ENCODE measurements around the gene TLE7. TPM values are rescaled to one million over a fixed set of nuclear protein-coding genes. Genes with fewer than 3 reads are reported as not detected.
A peak's percentile ranks its signal among the peaks of the same experiment; 100 is the strongest.

TLE7 gene
- total and polyA plus RNA-seq, 2 experiments from 2014 or later: 0.44 to 2.5 TPM

DNA sequence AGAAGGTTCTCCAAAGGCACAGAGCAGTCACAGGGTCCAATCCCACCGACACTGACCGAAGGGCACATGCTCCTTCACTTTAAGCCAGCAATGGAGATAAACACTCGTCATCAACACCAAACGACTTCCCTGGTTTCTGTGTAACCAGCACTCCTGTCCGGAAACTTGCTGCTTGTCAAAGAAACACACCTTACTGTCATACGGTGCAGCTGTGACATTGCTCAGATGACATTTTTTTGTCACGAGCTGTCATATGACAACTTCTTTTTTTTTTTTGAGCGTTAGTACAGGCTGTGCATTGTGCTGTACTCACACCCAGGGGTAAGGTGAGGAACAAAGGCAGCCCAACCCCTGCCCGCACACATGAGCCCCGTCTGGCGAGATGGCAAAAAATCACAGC, 39.2 kb downstream of the TLE7 start:
- H3K27me3 ChIP-seq (ENCODE audit: insufficient read depth): no peaks in the 10 kb centered on the region
- H2AFZ ChIP-seq: peak overlapping the region; percentile 78; the same call in 1 of the 2 replicates
- no peak overlapping the region for H3K27ac ChIP-seq (ENCODE audit: low read depth)
- no peak for TF ChIP-seq JUNB (IDR thresholded peaks at IDR 0.05; ENCODE audit: unreplicated experiment)
- TF ChIP-seq STAT1 (IDR thresholded peaks at IDR 0.05; ENCODE audit: unreplicated experiment): no peak
- TF ChIP-seq ZNF114 (CRISPR knock-in tag; IDR thresholded peaks at IDR 0.05): no peak
- no peak for TF ChIP-seq EZH2phosphoT487 (IDR thresholded peaks at IDR 0.05; ENCODE audit: unreplicated experiment)
- TF ChIP-seq EZH2 (IDR thresholded peaks at IDR 0.05; ENCODE audit: low read depth, unreplicated experiment): no peak
- TF ChIP-seq, protein P1, sequence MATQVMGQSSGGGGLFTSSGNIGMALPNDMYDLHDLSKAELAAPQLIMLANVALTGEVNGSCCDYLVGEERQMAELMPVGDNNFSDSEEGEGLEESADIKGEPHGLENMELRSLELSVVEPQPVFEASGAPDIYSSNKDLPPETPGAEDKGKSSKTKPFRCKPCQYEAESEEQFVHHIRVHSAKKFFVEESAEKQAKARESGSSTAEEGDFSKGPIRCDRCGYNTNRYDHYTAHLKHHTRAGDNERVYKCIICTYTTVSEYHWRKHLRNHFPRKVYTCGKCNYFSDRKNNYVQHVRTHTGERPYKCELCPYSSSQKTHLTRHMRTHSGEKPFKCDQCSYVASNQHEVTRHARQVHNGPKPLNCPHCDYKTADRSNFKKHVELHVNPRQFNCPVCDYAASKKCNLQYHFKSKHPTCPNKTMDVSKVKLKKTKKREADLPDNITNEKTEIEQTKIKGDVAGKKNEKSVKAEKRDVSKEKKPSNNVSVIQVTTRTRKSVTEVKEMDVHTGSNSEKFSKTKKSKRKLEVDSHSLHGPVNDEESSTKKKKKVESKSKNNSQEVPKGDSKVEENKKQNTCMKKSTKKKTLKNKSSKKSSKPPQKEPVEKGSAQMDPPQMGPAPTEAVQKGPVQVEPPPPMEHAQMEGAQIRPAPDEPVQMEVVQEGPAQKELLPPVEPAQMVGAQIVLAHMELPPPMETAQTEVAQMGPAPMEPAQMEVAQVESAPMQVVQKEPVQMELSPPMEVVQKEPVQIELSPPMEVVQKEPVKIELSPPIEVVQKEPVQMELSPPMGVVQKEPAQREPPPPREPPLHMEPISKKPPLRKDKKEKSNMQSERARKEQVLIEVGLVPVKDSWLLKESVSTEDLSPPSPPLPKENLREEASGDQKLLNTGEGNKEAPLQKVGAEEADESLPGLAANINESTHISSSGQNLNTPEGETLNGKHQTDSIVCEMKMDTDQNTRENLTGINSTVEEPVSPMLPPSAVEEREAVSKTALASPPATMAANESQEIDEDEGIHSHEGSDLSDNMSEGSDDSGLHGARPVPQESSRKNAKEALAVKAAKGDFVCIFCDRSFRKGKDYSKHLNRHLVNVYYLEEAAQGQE (IDR thresholded peaks at IDR 0.05; ENCODE audit: unreplicated experiment): no peak
- TF ChIP-seq, protein P2, sequence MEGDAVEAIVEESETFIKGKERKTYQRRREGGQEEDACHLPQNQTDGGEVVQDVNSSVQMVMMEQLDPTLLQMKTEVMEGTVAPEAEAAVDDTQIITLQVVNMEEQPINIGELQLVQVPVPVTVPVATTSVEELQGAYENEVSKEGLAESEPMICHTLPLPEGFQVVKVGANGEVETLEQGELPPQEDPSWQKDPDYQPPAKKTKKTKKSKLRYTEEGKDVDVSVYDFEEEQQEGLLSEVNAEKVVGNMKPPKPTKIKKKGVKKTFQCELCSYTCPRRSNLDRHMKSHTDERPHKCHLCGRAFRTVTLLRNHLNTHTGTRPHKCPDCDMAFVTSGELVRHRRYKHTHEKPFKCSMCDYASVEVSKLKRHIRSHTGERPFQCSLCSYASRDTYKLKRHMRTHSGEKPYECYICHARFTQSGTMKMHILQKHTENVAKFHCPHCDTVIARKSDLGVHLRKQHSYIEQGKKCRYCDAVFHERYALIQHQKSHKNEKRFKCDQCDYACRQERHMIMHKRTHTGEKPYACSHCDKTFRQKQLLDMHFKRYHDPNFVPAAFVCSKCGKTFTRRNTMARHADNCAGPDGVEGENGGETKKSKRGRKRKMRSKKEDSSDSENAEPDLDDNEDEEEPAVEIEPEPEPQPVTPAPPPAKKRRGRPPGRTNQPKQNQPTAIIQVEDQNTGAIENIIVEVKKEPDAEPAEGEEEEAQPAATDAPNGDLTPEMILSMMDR (conservative IDR thresholded peaks at IDR 0.05; ENCODE audit: low read depth in 2 of 2): no peak
- no peak for TF ChIP-seq CREB1 (CRISPR knock-in tag; IDR thresholded peaks at IDR 0.05; ENCODE audit: low read depth)
- no peak for TF ChIP-seq NANOG (IDR thresholded peaks at IDR 0.05; ENCODE audit: borderline replicate concordance)
- TF ChIP-seq, protein P3, sequence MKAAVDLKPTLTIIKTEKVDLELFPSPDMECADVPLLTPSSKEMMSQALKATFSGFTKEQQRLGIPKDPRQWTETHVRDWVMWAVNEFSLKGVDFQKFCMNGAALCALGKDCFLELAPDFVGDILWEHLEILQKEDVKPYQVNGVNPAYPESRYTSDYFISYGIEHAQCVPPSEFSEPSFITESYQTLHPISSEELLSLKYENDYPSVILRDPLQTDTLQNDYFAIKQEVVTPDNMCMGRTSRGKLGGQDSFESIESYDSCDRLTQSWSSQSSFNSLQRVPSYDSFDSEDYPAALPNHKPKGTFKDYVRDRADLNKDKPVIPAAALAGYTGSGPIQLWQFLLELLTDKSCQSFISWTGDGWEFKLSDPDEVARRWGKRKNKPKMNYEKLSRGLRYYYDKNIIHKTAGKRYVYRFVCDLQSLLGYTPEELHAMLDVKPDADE (IDR thresholded peaks at IDR 0.05): no peak
- TF ChIP-seq, protein P4, sequence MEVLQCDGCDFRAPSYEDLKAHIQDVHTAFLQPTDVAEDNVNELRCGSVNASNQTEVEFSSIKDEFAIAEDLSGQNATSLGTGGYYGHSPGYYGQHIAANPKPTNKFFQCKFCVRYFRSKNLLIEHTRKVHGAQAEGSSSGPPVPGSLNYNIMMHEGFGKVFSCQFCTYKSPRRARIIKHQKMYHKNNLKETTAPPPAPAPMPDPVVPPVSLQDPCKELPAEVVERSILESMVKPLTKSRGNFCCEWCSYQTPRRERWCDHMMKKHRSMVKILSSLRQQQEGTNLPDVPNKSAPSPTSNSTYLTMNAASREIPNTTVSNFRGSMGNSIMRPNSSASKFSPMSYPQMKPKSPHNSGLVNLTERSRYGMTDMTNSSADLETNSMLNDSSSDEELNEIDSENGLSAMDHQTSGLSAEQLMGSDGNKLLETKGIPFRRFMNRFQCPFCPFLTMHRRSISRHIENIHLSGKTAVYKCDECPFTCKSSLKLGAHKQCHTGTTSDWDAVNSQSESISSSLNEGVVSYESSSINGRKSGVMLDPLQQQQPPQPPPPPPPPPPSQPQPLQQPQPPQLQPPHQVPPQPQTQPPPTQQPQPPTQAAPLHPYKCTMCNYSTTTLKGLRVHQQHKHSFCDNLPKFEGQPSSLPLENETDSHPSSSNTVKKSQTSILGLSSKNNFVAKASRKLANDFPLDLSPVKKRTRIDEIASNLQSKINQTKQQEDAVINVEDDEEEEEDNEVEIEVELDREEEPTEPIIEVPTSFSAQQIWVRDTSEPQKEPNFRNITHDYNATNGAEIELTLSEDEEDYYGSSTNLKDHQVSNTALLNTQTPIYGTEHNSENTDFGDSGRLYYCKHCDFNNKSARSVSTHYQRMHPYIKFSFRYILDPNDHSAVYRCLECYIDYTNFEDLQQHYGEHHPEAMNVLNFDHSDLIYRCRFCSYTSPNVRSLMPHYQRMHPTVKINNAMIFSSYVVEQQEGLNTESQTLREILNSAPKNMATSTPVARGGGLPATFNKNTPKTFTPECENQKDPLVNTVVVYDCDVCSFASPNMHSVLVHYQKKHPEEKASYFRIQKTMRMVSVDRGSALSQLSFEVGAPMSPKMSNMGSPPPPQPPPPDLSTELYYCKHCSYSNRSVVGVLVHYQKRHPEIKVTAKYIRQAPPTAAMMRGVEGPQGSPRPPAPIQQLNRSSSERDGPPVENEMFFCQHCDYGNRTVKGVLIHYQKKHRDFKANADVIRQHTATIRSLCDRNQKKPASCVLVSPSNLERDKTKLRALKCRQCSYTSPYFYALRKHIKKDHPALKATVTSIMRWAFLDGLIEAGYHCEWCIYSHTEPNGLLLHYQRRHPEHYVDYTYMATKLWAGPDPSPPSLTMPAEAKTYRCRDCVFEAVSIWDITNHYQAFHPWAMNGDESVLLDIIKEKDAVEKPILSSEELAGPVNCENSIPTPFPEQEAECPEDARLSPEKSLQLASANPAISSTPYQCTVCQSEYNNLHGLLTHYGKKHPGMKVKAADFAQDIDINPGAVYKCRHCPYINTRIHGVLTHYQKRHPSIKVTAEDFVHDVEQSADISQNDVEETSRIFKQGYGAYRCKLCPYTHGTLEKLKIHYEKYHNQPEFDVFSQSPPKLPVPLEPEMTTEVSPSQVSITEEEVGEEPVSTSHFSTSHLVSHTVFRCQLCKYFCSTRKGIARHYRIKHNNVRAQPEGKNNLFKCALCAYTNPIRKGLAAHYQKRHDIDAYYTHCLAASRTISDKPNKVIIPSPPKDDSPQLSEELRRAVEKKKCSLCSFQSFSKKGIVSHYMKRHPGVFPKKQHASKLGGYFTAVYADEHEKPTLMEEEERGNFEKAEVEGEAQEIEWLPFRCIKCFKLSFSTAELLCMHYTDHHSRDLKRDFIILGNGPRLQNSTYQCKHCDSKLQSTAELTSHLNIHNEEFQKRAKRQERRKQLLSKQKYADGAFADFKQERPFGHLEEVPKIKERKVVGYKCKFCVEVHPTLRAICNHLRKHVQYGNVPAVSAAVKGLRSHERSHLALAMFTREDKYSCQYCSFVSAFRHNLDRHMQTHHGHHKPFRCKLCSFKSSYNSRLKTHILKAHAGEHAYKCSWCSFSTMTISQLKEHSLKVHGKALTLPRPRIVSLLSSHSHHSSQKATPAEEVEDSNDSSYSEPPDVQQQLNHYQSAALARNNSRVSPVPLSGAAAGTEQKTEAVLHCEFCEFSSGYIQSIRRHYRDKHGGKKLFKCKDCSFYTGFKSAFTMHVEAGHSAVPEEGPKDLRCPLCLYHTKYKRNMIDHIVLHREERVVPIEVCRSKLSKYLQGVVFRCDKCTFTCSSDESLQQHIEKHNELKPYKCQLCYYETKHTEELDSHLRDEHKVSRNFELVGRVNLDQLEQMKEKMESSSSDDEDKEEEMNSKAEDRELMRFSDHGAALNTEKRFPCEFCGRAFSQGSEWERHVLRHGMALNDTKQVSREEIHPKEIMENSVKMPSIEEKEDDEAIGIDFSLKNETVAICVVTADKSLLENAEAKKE (CRISPR knock-in tag; IDR thresholded peaks at IDR 0.05): no peak
- H3K27ac Mint-ChIP-seq: no peak overlapping the region
- peaks cover 24% of the 10 kb centered on the region for H3K4me1 Mint-ChIP-seq
- ATAC-seq (no peak), DNase-seq (ENCODE audit: low spot score) (no peak)
- peaks cover 12% of the 10 kb centered on the region for H3K36me3 Mint-ChIP-seq (ENCODE audit: low read depth)
- peaks cover 23% of the 10 kb centered on the region for H3K4me1 ChIP-seq (ENCODE audit: insufficient read depth)
- H3K4me3 Mint-ChIP-seq: no peak overlapping the region
- H3F3A ChIP-seq (replicated peaks; ENCODE audit: low read depth): no peaks in the 10 kb centered on the region
- H3K4me2 ChIP-seq: no peak overlapping the region
- peaks cover 22% of the 10 kb centered on the region for H3K9me3 Mint-ChIP-seq
- H3K27me3 Mint-ChIP-seq (ENCODE audit: insufficient read depth, low read depth, poor library complexity): peaks cover 5% of the 10 kb centered on the region
- no peak overlapping the region for H3K4me3 ChIP-seq
- no peaks in the 10 kb centered on the region for H3K9me2 ChIP-seq (ENCODE audit: insufficient read depth)
- no peaks in the 10 kb centered on the region for H3K79me2 ChIP-seq (replicated peaks; ENCODE audit: insufficient read depth)
- H3K36me3 ChIP-seq (ENCODE audit: insufficient read depth): no peaks in the 10 kb centered on the region; the same call in 1 of the 2 replicates
- no peaks in the 10 kb centered on the region for H4K20me1 ChIP-seq (replicated peaks; ENCODE audit: insufficient read depth)

All from GM23338 (cell line).